H1 (cell line): ENCODE data around the gene TMEM14C. TPM values are rescaled to one million over a fixed set of nuclear protein-coding genes. Genes with fewer than 3 reads are reported as not detected.

Experiments
- CBX8 ChIP-seq: fragments of 300-800, 300-1000 bp; sonication (generic); IDR thresholded peaks from 2 replicates; pipeline ENCODE4 v1.7.1; 2016; ENCODE audit warnings: low read depth, low read length, borderline replicate concordance
- CHD7 ChIP-seq: fragments of 300-600 bp; sonication (generic); IDR thresholded peaks from 2 replicates; pipeline ENCODE4 v1.7.1; 2012; ENCODE audit warnings: low read length, moderate library complexity, mild to moderate bottlenecking, inconsistent platforms; ENCODE audit not compliant: insufficient replicate concordance
- E2F6 ChIP-seq: IDR thresholded peaks from 2 replicates; pipeline ENCODE4 v1.6.1; 2012; ENCODE audit warnings: inconsistent platforms
- GABPA ChIP-seq: IDR thresholded peaks from 2 replicates; pipeline ENCODE4 v1.6.1; 2011; ENCODE audit warnings: mild to moderate bottlenecking, low read length, moderate library complexity, borderline replicate concordance; ENCODE audit not compliant: insufficient read depth
- HDAC6 ChIP-seq: IDR thresholded peaks from one replicate; pipeline ENCODE4 v1.7.1; 2012; ENCODE audit warnings: low read depth, mild to moderate bottlenecking, inconsistent platforms, low read length, moderate library complexity
- NRF1 ChIP-seq: IDR thresholded peaks from 2 replicates; pipeline ENCODE4 v1.6.1; 2011; ENCODE audit warnings: mild to moderate bottlenecking, low read depth, low read length, improper control_type of control experiment
- POLR2A ChIP-seq, 2 experiments: IDR thresholded peaks; 1 replicate in 1 of 2; 2 replicates in 1 of 2; pipeline ENCODE4 v1.6.1; 2011; ENCODE audit warnings: low read depth in 2 of 2, low read length in 2 of 2, mild to moderate bottlenecking in 2 of 2; ENCODE audit errors: control extremely low read depth in 1 of 2
- POLR2AphosphoS5 ChIP-seq: IDR thresholded peaks from 2 replicates; pipeline ENCODE4 v1.6.1; 2011; ENCODE audit warnings: low read depth, low read length
- RXRA ChIP-seq: IDR thresholded peaks from 2 replicates; pipeline ENCODE4 v1.6.1; 2011; ENCODE audit warnings: low read depth, mild to moderate bottlenecking, low read length, moderate library complexity; ENCODE audit not compliant: insufficient read depth
- SIRT6 ChIP-seq: IDR thresholded peaks from one replicate; pipeline ENCODE4 v1.7.1; 2012; ENCODE audit warnings: low read length, inconsistent platforms
- SP4 ChIP-seq: IDR thresholded peaks from 2 replicates; pipeline ENCODE4 v1.6.1; 2012; ENCODE audit warnings: low read length, inconsistent platforms
- TEAD4 ChIP-seq: IDR thresholded peaks from 2 replicates; pipeline ENCODE4 v1.6.1; 2012; ENCODE audit warnings: low read depth, low read length, inconsistent platforms, mixed read lengths
- polyA plus RNA-seq, 7 experiments: library from polyadenylated mRNA; depleted of rRNA in 3 of 7; stranded (reverse) in 5 of 7; unstranded in 2 of 7; fragments of >200 nt in 5 of 7; fragments of 200-250 nt in 2 of 7; gene quantifications; 1 replicate in 5 of 7; 2 replicates in 1 of 7; 4 replicates in 1 of 7; pipeline versions ENCODE4 v1.2.1 to v1.2.3, GENCODE V29; 2011 to 2013; ENCODE audit warnings: missing spikeins in 2 of 7, mixed read lengths in 2 of 7
- total RNA-seq: library from RNA; stranded (reverse); fragmentation: NEBNext Ultra II Directional; extraction: Animal tissue kit (Norgen Biotek cat#: 25700); gene quantifications from 2 replicates; pipeline ENCODE4 v1.2.1, GENCODE V29; 2021

The TMEM14C gene
- total and polyA plus RNA-seq, 2 of the 8 experiments (the other 6 are each of a cell fraction or from before 2014, with no cell fraction given), result 116 to 157 TPM

GRCh38 chr6:10733863-10734262, 11.0 kb downstream of the TMEM14C start (continued):
- TF ChIP-seq CHD7 (no peak), POLR2A (IDR thresholded peaks at IDR 0.05; ENCODE audit: control extremely low read depth in 1 of 2, low read depth in 2 of 2, low read length in 2 of 2) (no peak), E2F6 (no peak), TEAD4 (no peak), GABPA (no peak), SIRT6 (no peak), HDAC6 (no peak), SP4 (no peak), RXRA (no peak), NRF1 (no peak), POLR2AphosphoS5 (no peak), CBX8 (no peak)
